ENCODE measurements around the gene CD6.

The CD6 gene

DNA sequence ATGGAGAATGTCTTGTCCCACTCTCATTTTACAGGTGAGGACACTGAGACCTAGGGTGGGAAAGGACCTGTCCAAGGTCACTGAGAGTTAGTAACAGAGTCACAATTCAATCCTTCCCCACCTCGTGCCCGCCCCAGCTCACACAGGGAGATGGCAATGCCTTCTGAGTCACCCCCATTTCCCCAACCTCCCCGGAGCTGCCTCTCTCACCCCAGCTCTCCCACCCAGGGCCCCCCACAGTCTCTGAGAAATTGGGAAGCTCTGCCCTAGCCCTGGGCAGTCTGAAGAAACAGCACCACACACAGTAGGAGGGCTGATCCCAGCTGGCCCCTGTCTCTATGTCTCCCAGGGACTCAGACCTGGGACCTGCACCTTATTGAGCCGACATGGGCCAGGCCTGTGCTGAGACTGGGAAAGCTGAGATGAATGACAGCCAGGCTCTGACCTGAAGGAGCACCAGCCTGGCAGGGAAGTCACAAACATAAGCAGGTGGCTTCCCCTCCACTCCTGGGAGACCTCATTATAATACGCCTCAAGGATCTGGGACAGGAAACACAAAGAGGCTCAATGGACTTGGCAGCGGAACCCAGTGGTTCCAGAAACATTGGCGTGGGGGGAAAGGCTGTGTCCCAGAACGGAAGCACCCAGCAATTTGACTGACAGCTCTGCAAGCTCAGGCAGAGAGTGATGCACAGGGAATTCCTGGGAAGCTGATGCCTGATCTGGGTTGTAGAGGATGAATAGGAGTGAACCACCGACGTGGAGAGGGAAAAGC is 51.0 kb downstream of the CD6 start:
- no peak overlapping the region for H3K4me3 ChIP-seq (ENCODE audit: low read depth, low read length)
- TF ChIP-seq, protein P1, sequence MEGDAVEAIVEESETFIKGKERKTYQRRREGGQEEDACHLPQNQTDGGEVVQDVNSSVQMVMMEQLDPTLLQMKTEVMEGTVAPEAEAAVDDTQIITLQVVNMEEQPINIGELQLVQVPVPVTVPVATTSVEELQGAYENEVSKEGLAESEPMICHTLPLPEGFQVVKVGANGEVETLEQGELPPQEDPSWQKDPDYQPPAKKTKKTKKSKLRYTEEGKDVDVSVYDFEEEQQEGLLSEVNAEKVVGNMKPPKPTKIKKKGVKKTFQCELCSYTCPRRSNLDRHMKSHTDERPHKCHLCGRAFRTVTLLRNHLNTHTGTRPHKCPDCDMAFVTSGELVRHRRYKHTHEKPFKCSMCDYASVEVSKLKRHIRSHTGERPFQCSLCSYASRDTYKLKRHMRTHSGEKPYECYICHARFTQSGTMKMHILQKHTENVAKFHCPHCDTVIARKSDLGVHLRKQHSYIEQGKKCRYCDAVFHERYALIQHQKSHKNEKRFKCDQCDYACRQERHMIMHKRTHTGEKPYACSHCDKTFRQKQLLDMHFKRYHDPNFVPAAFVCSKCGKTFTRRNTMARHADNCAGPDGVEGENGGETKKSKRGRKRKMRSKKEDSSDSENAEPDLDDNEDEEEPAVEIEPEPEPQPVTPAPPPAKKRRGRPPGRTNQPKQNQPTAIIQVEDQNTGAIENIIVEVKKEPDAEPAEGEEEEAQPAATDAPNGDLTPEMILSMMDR (IDR thresholded peaks at IDR 0.05; ENCODE audit: borderline replicate concordance, insufficient read depth, low read depth, low read length): no peak

DNA sequence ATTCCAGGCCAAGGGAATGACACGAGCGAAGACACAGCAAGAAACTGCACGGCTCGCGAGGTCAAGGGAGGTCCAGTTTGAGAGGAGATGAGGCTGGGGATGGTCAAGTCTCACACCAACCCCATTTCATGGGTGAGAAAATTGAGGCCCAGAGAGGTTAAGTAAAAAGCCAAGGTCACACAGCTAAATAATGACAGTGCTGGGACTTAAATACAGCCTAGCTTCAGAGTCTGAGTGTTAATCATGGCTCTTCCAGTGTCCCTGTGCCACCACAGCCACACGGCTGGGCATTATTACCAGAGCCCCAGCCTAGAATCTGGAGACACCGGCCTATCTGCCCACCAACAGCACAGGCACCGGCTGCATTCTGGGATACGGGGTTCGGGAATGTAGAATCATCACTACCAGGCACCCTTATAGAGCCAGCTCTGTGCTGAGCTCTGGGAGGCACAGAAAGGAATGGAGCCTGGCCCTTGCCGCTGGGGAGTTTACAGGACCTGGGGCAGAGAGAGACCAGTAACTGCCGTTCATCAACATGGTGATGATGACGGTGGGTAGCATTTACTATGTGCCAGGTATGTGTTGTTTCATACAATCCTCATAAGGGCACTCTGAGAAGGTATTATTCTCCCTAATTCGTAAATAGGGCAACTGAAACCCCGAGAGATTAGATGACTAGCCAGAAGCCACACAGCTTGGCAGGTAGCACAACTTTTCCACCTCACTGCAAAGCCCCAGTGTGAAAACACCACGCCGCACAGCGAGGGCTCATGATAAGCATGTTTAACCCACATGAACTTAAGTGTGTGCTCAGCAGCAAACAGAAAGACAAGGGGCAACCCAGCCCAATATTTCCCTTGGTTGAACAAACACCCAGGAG is 51.8 kb downstream of the CD6 start:
- TF ChIP-seq, protein P1 (IDR thresholded peaks at IDR 0.05; ENCODE audit: borderline replicate concordance, insufficient read depth, low read depth, low read length): no peak

GRCh38 chr11:61023966-61024295 is 52.5 kb downstream of the CD6 start:
- TF ChIP-seq, protein P1 (IDR thresholded peaks at IDR 0.05; ENCODE audit: borderline replicate concordance, insufficient read depth, low read depth, low read length): no peak
- H3K4me3 ChIP-seq (ENCODE audit: low read depth, low read length): no peak overlapping the region

More for the DNA sequence above, 51.8 kb downstream of the CD6 start:
- H3K4me3 ChIP-seq (ENCODE audit: low read depth, low read length): no peak overlapping the region

- H3K4me3 ChIP-seq (ENCODE audit: low read depth, low read length): no peak overlapping the region
- TF ChIP-seq, protein P1 (IDR thresholded peaks at IDR 0.05; ENCODE audit: borderline replicate concordance, insufficient read depth, low read depth, low read length): no peak
Observed at GRCh38 chr11:61024938-61025820, 53.7 kb downstream of the CD6 start.

DNA sequence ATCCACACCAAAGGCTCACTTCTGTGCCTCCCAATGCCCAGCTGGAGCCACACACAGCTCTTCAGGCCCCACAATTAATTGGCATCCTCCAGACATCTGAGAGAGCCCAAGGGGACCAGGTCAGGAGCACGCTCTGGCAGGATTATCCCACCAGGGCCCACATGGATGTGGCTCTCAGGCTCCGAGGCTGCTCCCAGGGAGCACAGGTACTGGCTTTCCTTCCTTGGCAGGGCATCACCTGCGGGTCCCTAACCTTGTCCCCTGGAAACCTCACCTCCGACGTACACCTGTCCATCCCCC is 54.3 kb downstream of the CD6 start:
- H3K4me3 ChIP-seq (ENCODE audit: low read depth, low read length): no peak overlapping the region
- TF ChIP-seq, protein P1 (IDR thresholded peaks at IDR 0.05; ENCODE audit: borderline replicate concordance, insufficient read depth, low read depth, low read length): no peak

DNA sequence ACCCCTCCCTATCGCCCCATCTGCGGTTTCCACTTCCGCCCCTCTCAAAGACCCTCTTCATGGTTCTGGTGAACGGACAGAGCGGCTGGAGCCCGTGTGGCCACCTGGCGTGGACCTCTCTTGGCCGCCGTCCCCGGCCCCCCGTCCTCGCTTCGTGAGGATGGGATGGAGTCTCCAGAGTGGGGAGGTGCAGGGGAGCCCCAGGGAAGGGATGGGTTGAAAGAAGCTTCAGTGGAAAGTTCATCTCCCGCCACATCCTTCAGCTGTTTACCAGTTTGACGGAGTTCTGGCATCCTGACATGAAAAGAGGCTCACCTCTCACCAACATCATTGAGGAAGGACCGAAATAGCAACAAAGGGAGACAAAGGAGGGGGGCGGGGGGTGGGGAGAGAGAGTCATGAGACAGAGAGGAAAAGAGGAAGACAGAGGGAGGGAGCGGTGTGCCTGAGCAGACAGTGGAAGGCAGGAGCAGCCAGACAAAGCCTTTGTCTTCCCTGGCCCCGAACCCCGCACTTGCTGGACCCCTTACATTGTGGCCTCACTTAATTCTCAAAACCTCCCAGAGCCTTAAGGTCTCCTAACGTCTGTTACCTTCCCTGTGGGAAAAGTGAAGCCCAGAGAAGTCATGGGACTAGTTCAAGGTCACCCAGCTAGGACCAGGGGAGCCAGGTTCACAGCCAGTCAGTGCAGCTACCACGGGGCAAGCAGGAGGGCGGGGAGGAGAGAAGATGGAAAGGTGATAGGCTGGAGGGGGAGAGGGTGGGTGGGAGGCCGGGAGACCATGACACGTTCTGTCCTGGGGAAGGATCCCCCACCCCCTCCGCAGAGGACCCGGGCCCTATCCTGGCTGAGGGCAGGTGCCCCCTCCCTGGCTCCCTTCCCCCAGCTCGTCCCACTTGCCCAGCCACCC is 54.9 kb downstream of the CD6 start:
- TF ChIP-seq, protein P1 (IDR thresholded peaks at IDR 0.05; ENCODE audit: borderline replicate concordance, insufficient read depth, low read depth, low read length): no peak
- H3K4me3 ChIP-seq (ENCODE audit: low read depth, low read length): no peak overlapping the region

Measured in GM12875 (cell line).